WTC11 (cell line): ENCODE measurements around the gene PLEKHO2.

Experiments
- NR1H2 ChIP-seq: sonication (generic); formaldehyde crosslinking; IDR thresholded peaks from 2 replicates; pipeline ENCODE4 v1.9.0; 2021; ENCODE audit warnings: mild to moderate bottlenecking, moderate library complexity, missing genetic modification reagents
- ZNF121 ChIP-seq: sonication (generic); formaldehyde crosslinking; IDR thresholded peaks from 2 replicates; pipeline ENCODE4 v1.8.0; 2023; ENCODE audit warnings: missing genetic modification reagents

- TF ChIP-seq NR1H2 (CRISPR knock-in tag): no peak
- TF ChIP-seq ZNF121 (CRISPR knock-in tag): no peak
These were observed 4.3 kb downstream of the PLEKHO2 start for GRCh38 chr15:64845831-64846595.
